Common myeloid progenitor, CD34-positive (primary cell): ENCODE data around the gene NUCB2.

Experiments
- CTCF ChIA-PET: fragments of 350-600 bp; sonication (Branson Sonifier 250); formaldehyde crosslinking; loops from one replicate; lab custom pipeline; 2021; ENCODE audit warnings: antibody characterized with exemption; lab: Charles Lee
- POLR2A ChIA-PET: fragments of 350-600 bp; sonication (Branson Sonifier 250); formaldehyde crosslinking; loops from one replicate; lab custom pipeline; 2021; ENCODE audit warnings: antibody characterized with exemption; lab: Charles Lee
- DNase-seq, 3 donors: peaks; one replicate each; pipeline versions ENCODE4 v3.0.0 to v3.0.0-alpha.2; 2013
- H3K27ac ChIP-seq, 2 experiments: 1 replicate in 1 of 2; 2 replicates in 1 of 2; pipeline ENCODE4 v1.7.0; 2013; ENCODE audit warnings: inconsistent platforms in 2 of 2, low read length in 2 of 2, mild to moderate bottlenecking in 2 of 2, low read depth in 1 of 2, moderate library complexity in 1 of 2; ENCODE audit not compliant: severe bottlenecking in 2 of 2, insufficient read depth in 1 of 2, poor library complexity in 1 of 2
- H3K27me3 ChIP-seq, 5 experiments: replicated peaks in 2 of 5; 1 replicate in 3 of 5; 2 replicates in 2 of 5; pipeline versions ENCODE4 v1.6.1 to v1.7.0; 2013; ENCODE audit warnings: low read length in 4 of 5, mild to moderate bottlenecking in 2 of 5, moderate library complexity in 2 of 5, inconsistent platforms in 1 of 5; ENCODE audit not compliant: insufficient read depth in 5 of 5, control insufficient read depth in 4 of 5
- H3K36me3 ChIP-seq, 4 experiments: 1 replicate in 2 of 4; 2 replicates in 2 of 4; pipeline versions ENCODE4 v1.6.1 to v1.7.0; 2013; ENCODE audit warnings: low read length in 3 of 4, control low read depth in 1 of 4, mild to moderate bottlenecking in 1 of 4; ENCODE audit not compliant: control insufficient read depth in 4 of 4, insufficient read depth in 4 of 4
- H3K4me1 ChIP-seq, 4 experiments: 1 replicate in 3 of 4; 2 replicates in 1 of 4; pipeline versions ENCODE4 v1.6.1 to v1.7.1; 2013; ENCODE audit warnings: low read length in 3 of 4, mild to moderate bottlenecking in 3 of 4, control low read depth in 1 of 4, inconsistent platforms in 1 of 4, moderate library complexity in 1 of 4; ENCODE audit not compliant: control insufficient read depth in 4 of 4, insufficient read depth in 4 of 4; ENCODE audit errors: control extremely low read depth in 1 of 4
- H3K4me3 ChIP-seq, 7 experiments: 1 replicate in 4 of 7; 2 replicates in 3 of 7; pipeline versions ENCODE4 v1.5.1 to v1.7.0; 2013; ENCODE audit warnings: mild to moderate bottlenecking in 7 of 7, low read length in 6 of 7, moderate library complexity in 6 of 7, inconsistent platforms in 2 of 7, low read depth in 2 of 7, control low read depth in 1 of 7; ENCODE audit not compliant: insufficient read depth in 4 of 7, control insufficient read depth in 1 of 7; ENCODE audit errors: extremely low read depth in 1 of 7
- H3K9me3 ChIP-seq, 5 experiments: 1 replicate in 4 of 5; 2 replicates in 1 of 5; pipeline versions ENCODE4 v1.6.1 to v1.7.1; 2013; ENCODE audit warnings: low read length in 4 of 5, mild to moderate bottlenecking in 2 of 5, inconsistent platforms in 1 of 5, low read depth in 1 of 5, moderate library complexity in 1 of 5; ENCODE audit not compliant: control insufficient read depth in 4 of 5, insufficient read depth in 2 of 5; ENCODE audit errors: control extremely low read depth in 1 of 5
- WGBS: methylation state at CpG from one replicate; pipeline ENCODE4 v1.1.5; 2013; ENCODE audit not compliant: insufficient coverage; 5-methylcytosine and 5-hydroxymethylcytosine counted together

The NUCB2 gene

DNA sequence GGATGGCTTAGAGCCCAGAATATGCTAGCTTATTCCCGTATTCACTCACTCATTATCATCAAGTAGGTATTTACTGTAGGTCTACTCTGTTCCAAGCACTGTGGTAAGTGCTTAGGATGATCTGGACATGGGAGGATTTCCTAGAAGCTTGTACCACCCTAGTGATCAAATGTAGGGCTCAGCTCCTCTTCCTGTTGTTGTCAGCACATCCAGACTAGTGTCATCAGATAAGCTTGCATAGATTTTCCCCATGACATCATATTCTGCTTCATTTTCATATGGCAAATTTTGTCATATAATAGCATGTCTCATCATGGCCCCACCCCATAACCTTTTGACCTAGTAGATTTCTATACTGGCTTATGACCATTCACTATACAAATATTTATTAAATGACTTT is 19.3 kb upstream of the NUCB2 start:
- Histone ChIP-seq H3K36me3 (no peaks in the 10 kb centered on the region), H3K4me3 (no peak overlapping the region), H3K4me1 (no peaks in the 10 kb centered on the region), H3K27me3 (no peaks in the 10 kb centered on the region), H3K27ac (no peak overlapping the region), H3K9me3 (no peaks in the 10 kb centered on the region)
- ChIA-PET POLR2A (no interaction called here), CTCF (interaction anchor here (0.8 to 2.4 kb wide), 3 partner anchors 14 to 27 kb away, joined by 3 to 7 read pairs (median 3); partner anchors contain the start of gene NUCB2)
- 100% methylated on average over 1 of the region's 1 CpG for WGBS
- no peak for DNase-seq

DNA sequence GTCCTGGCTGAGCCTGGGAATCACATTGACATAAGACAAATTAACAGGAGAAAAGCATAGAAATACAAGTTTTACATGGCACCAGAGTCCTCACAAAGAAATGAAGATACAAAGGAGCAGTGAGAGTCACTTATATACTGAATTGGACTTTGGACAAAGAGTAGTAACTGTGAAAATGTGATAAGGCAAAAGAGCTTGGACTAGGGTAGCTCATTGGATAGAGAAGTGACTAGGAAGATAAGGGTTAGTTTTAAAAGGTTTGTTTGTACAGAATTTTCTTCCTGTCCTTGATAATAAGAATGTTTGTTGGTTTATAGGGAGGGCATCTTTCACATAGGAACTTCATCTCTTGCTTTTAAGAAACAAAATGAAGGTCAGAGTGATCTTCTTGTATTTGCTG is 17.9 kb upstream of the NUCB2 start:
- no peak for DNase-seq
- ChIA-PET POLR2A (no interaction called here), CTCF (interaction anchor here (2.4 kb wide), 1 partner anchor 17 kb away, joined by 7 read pairs; the partner anchor contains the start of gene NUCB2)
- Histone ChIP-seq H3K27ac (no peak overlapping the region), H3K36me3 (no peaks in the 10 kb centered on the region), H3K27me3 (no peaks in the 10 kb centered on the region), H3K4me3 (no peak overlapping the region), H3K4me1 (no peaks in the 10 kb centered on the region), H3K9me3 (no peaks in the 10 kb centered on the region)

DNA sequence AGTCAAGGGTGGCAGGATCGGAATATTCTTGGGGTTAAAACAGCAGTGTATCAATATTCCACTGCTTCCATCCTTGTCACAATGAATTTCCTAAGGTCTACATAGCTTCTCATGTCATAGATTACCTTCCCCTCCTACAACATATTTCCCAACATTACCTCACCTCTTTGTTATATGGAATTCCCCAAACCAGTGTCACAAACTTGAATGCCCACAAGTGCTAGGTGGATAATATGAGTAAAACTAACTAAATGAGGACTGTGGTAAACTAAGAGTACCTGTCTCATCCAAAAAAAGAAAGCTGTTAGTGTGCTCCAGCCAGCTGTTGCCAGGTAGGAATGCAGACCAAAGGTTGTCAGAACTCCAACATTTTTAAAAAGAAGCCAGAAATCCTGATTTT is 17.0 kb upstream of the NUCB2 start:
- Histone ChIP-seq H3K4me1 (no peaks in the 10 kb centered on the region), H3K9me3 (no peaks in the 10 kb centered on the region), H3K27ac (no peak overlapping the region), H3K27me3 (no peaks in the 10 kb centered on the region), H3K36me3 (no peaks in the 10 kb centered on the region), H3K4me3 (no peak overlapping the region)
- WGBS: no CpG with 5 or more reads among the region's 1 CpG
- POLR2A ChIA-PET: no interaction called here
- CTCF ChIA-PET: interaction anchor here (0.8 kb wide), 1 partner anchor 17 kb away, joined by 3 read pairs; no protein-coding TSS in a partner anchor
- no peak for DNase-seq

DNA sequence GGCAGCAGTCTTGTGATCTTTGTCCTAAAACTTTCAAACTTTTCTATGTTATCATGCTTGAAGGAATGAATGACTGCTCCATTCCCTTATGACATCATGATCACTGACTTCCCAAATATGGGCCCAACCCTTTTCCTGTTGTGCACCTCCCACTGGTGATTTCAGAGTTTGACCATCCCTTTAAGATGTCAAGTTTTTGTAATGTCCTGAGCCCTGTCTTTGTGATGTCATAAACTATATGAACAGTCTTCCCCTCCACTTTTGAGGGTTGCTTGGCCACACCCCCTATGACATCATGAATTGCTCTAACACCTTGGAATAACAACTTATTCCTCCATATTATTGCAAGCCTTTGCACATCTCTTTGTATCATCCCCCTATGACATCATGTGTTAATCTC is 16.5 kb upstream of the NUCB2 start:
- Histone ChIP-seq H3K27me3 (no peaks in the 10 kb centered on the region), H3K36me3 (no peaks in the 10 kb centered on the region), H3K4me3 (no peak overlapping the region), H3K9me3 (no peaks in the 10 kb centered on the region), H3K27ac (no peak overlapping the region), H3K4me1 (peaks cover 0 to 2% (median 0%) of the 10 kb centered on the region in 4 experiments)
- DNase-seq: no peak
- POLR2A ChIA-PET: no interaction called here
- CTCF ChIA-PET: interaction anchor here (0.8 kb wide), 1 partner anchor 16 kb away, joined by 3 read pairs; no protein-coding TSS in a partner anchor

DNA sequence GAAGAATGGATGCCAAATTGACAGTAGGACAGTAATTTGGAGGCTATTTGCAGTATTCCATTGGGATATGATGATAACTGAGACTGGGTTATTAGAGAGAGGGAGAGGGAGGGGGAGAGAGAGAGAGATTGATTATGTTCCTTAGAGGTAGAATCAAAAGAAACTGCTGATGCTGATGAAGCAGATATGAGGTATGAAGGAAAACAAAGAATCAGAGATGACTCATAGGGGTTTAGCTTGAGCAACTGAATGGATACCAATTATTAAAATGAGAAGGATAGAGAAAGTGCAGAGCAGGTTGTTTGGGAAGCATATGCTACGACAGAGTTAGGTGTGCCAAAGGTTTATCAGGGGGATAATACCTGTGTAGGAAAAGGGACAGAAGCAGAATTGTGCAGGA is 12.8 kb upstream of the NUCB2 start:
- H3K27ac ChIP-seq: no peak overlapping the region
- ChIA-PET POLR2A (no interaction called here), CTCF (no interaction called here)
- no peaks in the 10 kb centered on the region for H3K36me3 ChIP-seq
- H3K9me3 ChIP-seq: no peaks in the 10 kb centered on the region
- H3K4me3 ChIP-seq: no peak overlapping the region
- peaks cover 2 to 12% (median 3%) of the 10 kb centered on the region in 4 experiments for H3K4me1 ChIP-seq
- no peak for DNase-seq
- H3K27me3 ChIP-seq: no peaks in the 10 kb centered on the region
- WGBS: 86% methylated on average over 1 of the region's 1 CpG

DNA sequence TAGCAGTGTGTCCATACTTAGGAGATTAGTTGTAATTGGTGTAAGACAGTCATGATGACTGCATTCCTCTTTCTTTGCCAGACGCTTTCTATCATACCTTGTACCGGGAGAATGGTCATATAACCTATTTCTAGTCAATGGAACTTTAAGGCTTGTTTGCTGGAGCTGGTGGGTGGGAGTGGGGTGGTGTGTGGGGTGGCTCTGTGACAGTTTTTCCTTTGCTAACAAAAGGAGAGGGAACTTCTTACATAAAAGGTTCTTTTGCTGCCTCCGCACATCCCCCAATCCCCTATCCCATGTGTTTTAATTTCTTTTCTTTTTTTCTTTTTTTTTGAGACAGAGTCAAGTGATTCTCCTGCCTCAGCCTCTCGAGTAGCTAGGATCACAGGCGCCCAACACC is 9.8 kb upstream of the NUCB2 start:
- Histone ChIP-seq H3K36me3 (no peaks in the 10 kb centered on the region), H3K27me3 (no peaks in the 10 kb centered on the region), H3K27ac (no peak overlapping the region), H3K4me3 (no peak overlapping the region), H3K4me1 (peaks cover 2 to 15% (median 5%) of the 10 kb centered on the region in 4 experiments), H3K9me3 (no peaks in the 10 kb centered on the region)
- no peak for DNase-seq
- CTCF ChIA-PET: interaction anchor here (1.2 to 1.8 kb wide), 2 partner anchors 22 to 37 kb away, joined by 4 to 6 read pairs; no protein-coding TSS in a partner anchor
- 100% methylated on average over 1 of the region's 5 CpGs for WGBS
- POLR2A ChIA-PET: no interaction called here

DNA sequence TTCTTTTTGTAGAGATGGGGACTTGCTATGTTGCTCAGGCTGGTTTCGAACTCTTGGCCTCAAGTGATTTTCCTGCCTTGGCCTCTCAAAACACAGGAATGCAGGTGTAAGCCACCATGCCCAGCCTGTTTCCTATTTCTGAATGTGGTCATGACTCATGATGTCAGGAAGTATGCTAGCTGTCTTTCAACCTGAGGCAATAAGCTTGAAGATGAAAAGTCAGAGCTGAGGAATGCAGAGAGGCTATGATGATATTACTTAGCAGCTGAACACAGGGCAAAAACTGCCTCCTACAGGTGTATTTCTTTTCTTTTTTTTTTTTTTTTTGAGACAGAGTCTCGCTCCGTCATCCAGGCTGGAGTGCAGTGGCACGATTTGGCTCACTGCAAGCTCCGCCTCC is 9.0 kb upstream of the NUCB2 start:
- WGBS: 100% methylated on average over 1 of the region's 5 CpGs
- Histone ChIP-seq H3K4me1 (peaks cover 3 to 17% (median 5%) of the 10 kb centered on the region in 4 experiments), H3K27me3 (no peaks in the 10 kb centered on the region), H3K27ac (no peak overlapping the region), H3K4me3 (no peak overlapping the region), H3K36me3 (no peaks in the 10 kb centered on the region), H3K9me3 (no peaks in the 10 kb centered on the region)
- POLR2A ChIA-PET: no interaction called here
- peak; percentile 40 to 79 (median 72) for DNase-seq
- CTCF ChIA-PET: interaction anchor here (1.2 to 1.8 kb wide), 3 partner anchors 18 to 37 kb away, joined by 4 to 6 read pairs (median 5); no protein-coding TSS in a partner anchor
